Measurements from ENCODE around the gene ZNF556.

ZNF556 gene

GRCh38 chr19:2840794-2841791 is 26.0 kb upstream of the ZNF556 start, which contains the start of gene ZNF555:
ZNF555 (plus strand) TSS chr19:2841475; CDS start chr19:2841573, 98 bp downstream.
- Histone ChIP-seq H3K36me3 (ENCODE audit: insufficient read depth, low read depth, low read length) (no peaks in the 10 kb centered on the region), H3K4me3 (ENCODE audit: low read length) (peak within 1 kb of the TSS; percentile 80), H3K9me3 (ENCODE audit: insufficient read depth, low read depth, low read length) (peaks cover 30% of the 10 kb centered on the region), H3K4me1 (ENCODE audit: insufficient read depth, low read length) (no peaks in the 10 kb centered on the region), H3K9ac (ENCODE audit: low read depth, low read length) (peak within 1 kb of the TSS; percentile 69), H3K27me3 (ENCODE audit: insufficient read depth, low read length) (peaks cover 8% of the 10 kb centered on the region), H3K27ac (ENCODE audit: low read length) (no peak within 1 kb of the TSS)

- no peaks in the 10 kb centered on the region for H3K36me3 ChIP-seq (ENCODE audit: insufficient read depth, low read depth, low read length)
- peak overlapping the region; percentile 69; the same call in 1 of the 2 replicates for H3K9ac ChIP-seq (ENCODE audit: low read depth, low read length)
- H3K4me1 ChIP-seq (ENCODE audit: insufficient read depth, low read length), result no peaks in the 10 kb centered on the region
- no peak overlapping the region for H3K27ac ChIP-seq (ENCODE audit: low read length)
- H3K27me3 ChIP-seq (ENCODE audit: insufficient read depth, low read length), result peaks cover 8% of the 10 kb centered on the region
- H3K9me3 ChIP-seq (ENCODE audit: insufficient read depth, low read depth, low read length), result peaks cover 28% of the 10 kb centered on the region
- H3K4me3 ChIP-seq (ENCODE audit: low read length), result peak overlapping the region; percentile 80
Measured at GRCh38 chr19:2841855-2842574, 25.1 kb upstream of the ZNF556 start.

GRCh38 chr19:2845107-2845506 is 22.0 kb upstream of the ZNF556 start:
- Histone ChIP-seq H3K27me3 (ENCODE audit: insufficient read depth, low read length) (peaks cover 8% of the 10 kb centered on the region), H3K36me3 (ENCODE audit: insufficient read depth, low read depth, low read length) (peaks cover 3% of the 10 kb centered on the region; the same call in 1 of the 2 replicates), H3K9me3 (ENCODE audit: insufficient read depth, low read depth, low read length) (peaks cover 35% of the 10 kb centered on the region), H3K4me3 (ENCODE audit: low read length) (no peak overlapping the region), H3K27ac (ENCODE audit: low read length) (no peak overlapping the region), H3K4me1 (ENCODE audit: insufficient read depth, low read length) (no peaks in the 10 kb centered on the region), H3K9ac (ENCODE audit: low read depth, low read length) (no peak overlapping the region)

- Histone ChIP-seq H3K4me1 (ENCODE audit: insufficient read depth, low read length) (no peaks in the 10 kb centered on the region), H3K9me3 (ENCODE audit: insufficient read depth, low read depth, low read length) (peaks cover 47% of the 10 kb centered on the region), H3K9ac (ENCODE audit: low read depth, low read length) (no peak overlapping the region), H3K4me3 (ENCODE audit: low read length) (no peak overlapping the region), H3K27ac (ENCODE audit: low read length) (no peak overlapping the region), H3K36me3 (ENCODE audit: insufficient read depth, low read depth, low read length) (peaks cover 15% of the 10 kb centered on the region), H3K27me3 (ENCODE audit: insufficient read depth, low read length) (peaks cover 8% of the 10 kb centered on the region)
Measured at GRCh38 chr19:2846180-2846894, 20.8 kb upstream of the ZNF556 start.

- Histone ChIP-seq H3K27me3 (ENCODE audit: insufficient read depth, low read length) (peaks cover 2% of the 10 kb centered on the region), H3K4me3 (ENCODE audit: low read length) (no peak overlapping the region), H3K9me3 (ENCODE audit: insufficient read depth, low read depth, low read length) (peaks cover 59% of the 10 kb centered on the region), H3K9ac (ENCODE audit: low read depth, low read length) (no peak overlapping the region), H3K36me3 (ENCODE audit: insufficient read depth, low read depth, low read length) (peaks cover 27% of the 10 kb centered on the region), H3K27ac (ENCODE audit: low read length) (no peak overlapping the region), H3K4me1 (ENCODE audit: insufficient read depth, low read length) (no peaks in the 10 kb centered on the region)
Measured at GRCh38 chr19:2847507-2847906, 19.6 kb upstream of the ZNF556 start.

- Histone ChIP-seq H3K27me3 (ENCODE audit: insufficient read depth, low read length) (no peaks in the 10 kb centered on the region), H3K36me3 (ENCODE audit: insufficient read depth, low read depth, low read length) (peaks cover 38% of the 10 kb centered on the region), H3K9me3 (ENCODE audit: insufficient read depth, low read depth, low read length) (peaks cover 70% of the 10 kb centered on the region)
Measured at GRCh38 chr19:2848616-2849015, 18.5 kb upstream of the ZNF556 start.

GRCh38 chr19:2850256-2850925 is 16.7 kb upstream of the ZNF556 start:
- no peaks in the 10 kb centered on the region for H3K4me1 ChIP-seq (ENCODE audit: insufficient read depth, low read length)
- H3K36me3 ChIP-seq (ENCODE audit: insufficient read depth, low read depth, low read length), result peaks cover 50% of the 10 kb centered on the region
- H3K9ac ChIP-seq (ENCODE audit: low read depth, low read length), result no peak overlapping the region
- no peaks in the 10 kb centered on the region for H3K27me3 ChIP-seq (ENCODE audit: insufficient read depth, low read length)
- no peak overlapping the region for H3K4me3 ChIP-seq (ENCODE audit: low read length)
- H3K9me3 ChIP-seq (ENCODE audit: insufficient read depth, low read depth, low read length), result peaks cover 85% of the 10 kb centered on the region
- no peak overlapping the region for H3K27ac ChIP-seq (ENCODE audit: low read length)

More at GRCh38 chr19:2848616-2849015, 18.5 kb upstream of the ZNF556 start:
- no peak overlapping the region for H3K9ac ChIP-seq (ENCODE audit: low read depth, low read length)
- no peaks in the 10 kb centered on the region for H3K4me1 ChIP-seq (ENCODE audit: insufficient read depth, low read length)
- no peak overlapping the region for H3K4me3 ChIP-seq (ENCODE audit: low read length)
- H3K27ac ChIP-seq (ENCODE audit: low read length), result no peak overlapping the region

- Histone ChIP-seq H3K4me3 (ENCODE audit: low read length) (no peak overlapping the region), H3K9ac (ENCODE audit: low read depth, low read length) (no peak overlapping the region), H3K9me3 (ENCODE audit: insufficient read depth, low read depth, low read length) (peaks cover 88% of the 10 kb centered on the region), H3K27ac (ENCODE audit: low read length) (no peak overlapping the region), H3K36me3 (ENCODE audit: insufficient read depth, low read depth, low read length) (peaks cover 50% of the 10 kb centered on the region), H3K27me3 (ENCODE audit: insufficient read depth, low read length) (no peaks in the 10 kb centered on the region), H3K4me1 (ENCODE audit: insufficient read depth, low read length) (no peaks in the 10 kb centered on the region)
Measured at GRCh38 chr19:2852598-2852997, 14.5 kb upstream of the ZNF556 start.

- no peak overlapping the region for H3K9ac ChIP-seq (ENCODE audit: low read depth, low read length)
- H3K27me3 ChIP-seq (ENCODE audit: insufficient read depth, low read length), result no peaks in the 10 kb centered on the region
- H3K4me3 ChIP-seq (ENCODE audit: low read length), result peak overlapping the region; percentile 31
- no peak overlapping the region for H3K27ac ChIP-seq (ENCODE audit: low read length)
- H3K4me1 ChIP-seq (ENCODE audit: insufficient read depth, low read length), result no peaks in the 10 kb centered on the region
- peaks cover 50% of the 10 kb centered on the region for H3K36me3 ChIP-seq (ENCODE audit: insufficient read depth, low read depth, low read length)
- H3K9me3 ChIP-seq (ENCODE audit: insufficient read depth, low read depth, low read length), result peaks cover 88% of the 10 kb centered on the region
Measured at GRCh38 chr19:2853015-2853606, 14.0 kb upstream of the ZNF556 start.

- H3K27ac ChIP-seq (ENCODE audit: low read length), result no peak overlapping the region
- H3K4me1 ChIP-seq (ENCODE audit: insufficient read depth, low read length), result no peaks in the 10 kb centered on the region
- H3K9me3 ChIP-seq (ENCODE audit: insufficient read depth, low read depth, low read length), result peaks cover 94% of the 10 kb centered on the region
- H3K9ac ChIP-seq (ENCODE audit: low read depth, low read length), result no peak overlapping the region
- H3K27me3 ChIP-seq (ENCODE audit: insufficient read depth, low read length), result no peaks in the 10 kb centered on the region
- peaks cover 50% of the 10 kb centered on the region for H3K36me3 ChIP-seq (ENCODE audit: insufficient read depth, low read depth, low read length)
- H3K4me3 ChIP-seq (ENCODE audit: low read length), result no peak overlapping the region
Measured at GRCh38 chr19:2854849-2855248, 12.3 kb upstream of the ZNF556 start.

Data from iPS-20b (cell line).